ENCODE measurements around the gene ACADS. TPM values are rescaled to one million over a fixed set of nuclear protein-coding genes. Genes with fewer than 3 reads are reported as not detected.
A peak's percentile ranks its signal among the peaks of the same experiment; 100 is the strongest.

The ACADS gene
- total RNA-seq, 1 donor from 2014 or later, result 93.8 TPM

DNA sequence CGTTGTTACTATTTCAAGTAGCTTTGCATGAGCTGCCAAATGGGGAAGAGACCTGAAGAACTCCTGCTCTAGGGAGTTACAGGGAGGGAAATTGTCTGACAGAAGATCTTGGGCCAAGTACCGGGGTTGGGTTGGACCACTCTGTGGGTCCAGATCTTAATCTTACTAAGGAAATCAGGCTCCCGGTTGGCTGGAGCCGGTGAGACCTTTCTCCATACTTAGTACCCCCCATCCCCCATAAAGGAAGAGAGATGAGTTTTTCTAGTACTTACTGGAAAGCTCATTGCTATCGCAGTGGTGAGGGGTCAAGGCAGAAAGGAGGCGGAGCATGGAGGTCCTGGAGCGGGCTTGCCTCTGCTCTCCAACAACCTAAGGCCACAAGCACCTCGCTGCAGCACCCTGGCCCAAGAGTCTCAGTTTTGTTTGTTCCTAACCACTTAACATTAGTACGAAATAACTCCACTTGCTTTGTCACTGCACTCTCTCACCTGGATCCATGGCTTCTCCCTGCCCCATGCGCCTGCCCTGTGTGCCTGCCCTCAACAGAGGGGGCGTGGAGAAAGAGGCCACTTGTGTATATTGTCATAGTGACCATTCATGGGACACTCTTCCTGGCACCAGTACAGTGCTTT is 22.2 kb upstream of the ACADS start:
- Histone ChIP-seq H3K4me3 (no peak overlapping the region), H3K4me1 (peaks cover 65% of the 10 kb centered on the region), H3K27me3 (ENCODE audit: low read depth) (no peaks in the 10 kb centered on the region), H3K27ac (replicated peaks) (peak overlapping the region; percentile 87), H3K9me3 (replicated peaks) (no peaks in the 10 kb centered on the region), H3K36me3 (peaks cover 31% of the 10 kb centered on the region)
- TF ChIP-seq, protein P1, sequence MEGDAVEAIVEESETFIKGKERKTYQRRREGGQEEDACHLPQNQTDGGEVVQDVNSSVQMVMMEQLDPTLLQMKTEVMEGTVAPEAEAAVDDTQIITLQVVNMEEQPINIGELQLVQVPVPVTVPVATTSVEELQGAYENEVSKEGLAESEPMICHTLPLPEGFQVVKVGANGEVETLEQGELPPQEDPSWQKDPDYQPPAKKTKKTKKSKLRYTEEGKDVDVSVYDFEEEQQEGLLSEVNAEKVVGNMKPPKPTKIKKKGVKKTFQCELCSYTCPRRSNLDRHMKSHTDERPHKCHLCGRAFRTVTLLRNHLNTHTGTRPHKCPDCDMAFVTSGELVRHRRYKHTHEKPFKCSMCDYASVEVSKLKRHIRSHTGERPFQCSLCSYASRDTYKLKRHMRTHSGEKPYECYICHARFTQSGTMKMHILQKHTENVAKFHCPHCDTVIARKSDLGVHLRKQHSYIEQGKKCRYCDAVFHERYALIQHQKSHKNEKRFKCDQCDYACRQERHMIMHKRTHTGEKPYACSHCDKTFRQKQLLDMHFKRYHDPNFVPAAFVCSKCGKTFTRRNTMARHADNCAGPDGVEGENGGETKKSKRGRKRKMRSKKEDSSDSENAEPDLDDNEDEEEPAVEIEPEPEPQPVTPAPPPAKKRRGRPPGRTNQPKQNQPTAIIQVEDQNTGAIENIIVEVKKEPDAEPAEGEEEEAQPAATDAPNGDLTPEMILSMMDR (IDR thresholded peaks at IDR 0.05; ENCODE audit: borderline replicate concordance), result no peak
- intact Hi-C loops (cut with micrococcal nuclease), result no loop called here
- no peak for DNase-seq

DNA sequence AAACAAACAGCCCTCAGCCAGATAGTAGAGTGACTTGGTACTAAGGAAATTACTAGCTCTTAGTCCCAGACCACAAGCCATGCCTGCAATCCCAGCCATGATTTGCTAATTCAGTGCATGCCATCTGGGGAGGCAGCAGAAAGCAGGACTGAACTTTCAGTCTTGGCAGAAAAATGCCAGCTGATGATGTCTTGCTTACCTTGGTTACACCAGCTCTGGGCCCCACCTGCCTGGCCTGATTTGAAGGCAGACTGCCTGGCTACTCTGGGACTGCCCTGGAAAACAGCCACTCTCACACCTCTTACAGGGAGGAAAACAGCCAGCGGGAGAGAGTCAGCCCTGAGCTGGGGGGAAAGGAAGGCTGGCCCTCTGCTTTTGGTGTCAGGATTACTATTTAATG is 20.0 kb upstream of the ACADS start:
- Histone ChIP-seq H3K4me3 (no peak overlapping the region), H3K36me3 (peaks cover 15% of the 10 kb centered on the region), H3K27me3 (ENCODE audit: low read depth) (no peaks in the 10 kb centered on the region), H3K27ac (replicated peaks) (peak overlapping the region; percentile 10), H3K4me1 (peaks cover 53% of the 10 kb centered on the region), H3K9me3 (replicated peaks) (no peaks in the 10 kb centered on the region)
- no peak for DNase-seq
- TF ChIP-seq, protein P1 (IDR thresholded peaks at IDR 0.05; ENCODE audit: borderline replicate concordance), result no peak
- intact Hi-C loops (cut with micrococcal nuclease), result no loop called here

DNA sequence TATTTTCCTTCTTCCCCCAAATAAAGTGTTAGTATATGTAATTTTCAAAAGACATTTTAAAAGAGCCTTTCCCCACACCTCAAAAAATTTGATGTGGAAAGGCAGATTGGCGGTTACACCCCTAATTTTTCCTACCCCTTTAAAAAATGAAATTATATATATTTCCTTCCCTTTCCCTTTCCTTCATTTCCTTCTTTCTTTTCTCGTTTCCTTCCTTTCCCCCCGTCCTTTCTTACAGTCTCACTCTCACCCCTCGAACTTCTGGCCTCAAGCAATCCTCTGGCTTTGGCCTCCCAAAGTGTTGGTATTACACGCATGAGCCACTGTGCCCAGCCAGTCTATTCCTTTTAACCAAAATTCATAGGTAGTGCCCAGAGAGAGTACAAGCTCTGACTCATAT is 19.6 kb upstream of the ACADS start:
- Histone ChIP-seq H3K27ac (replicated peaks) (no peak overlapping the region), H3K4me1 (peaks cover 53% of the 10 kb centered on the region), H3K27me3 (ENCODE audit: low read depth) (no peaks in the 10 kb centered on the region), H3K9me3 (replicated peaks) (no peaks in the 10 kb centered on the region), H3K4me3 (no peak overlapping the region), H3K36me3 (peaks cover 15% of the 10 kb centered on the region)
- intact Hi-C loops (cut with micrococcal nuclease), result no loop called here
- TF ChIP-seq, protein P1 (IDR thresholded peaks at IDR 0.05; ENCODE audit: borderline replicate concordance), result no peak
- DNase-seq, result no peak

DNA sequence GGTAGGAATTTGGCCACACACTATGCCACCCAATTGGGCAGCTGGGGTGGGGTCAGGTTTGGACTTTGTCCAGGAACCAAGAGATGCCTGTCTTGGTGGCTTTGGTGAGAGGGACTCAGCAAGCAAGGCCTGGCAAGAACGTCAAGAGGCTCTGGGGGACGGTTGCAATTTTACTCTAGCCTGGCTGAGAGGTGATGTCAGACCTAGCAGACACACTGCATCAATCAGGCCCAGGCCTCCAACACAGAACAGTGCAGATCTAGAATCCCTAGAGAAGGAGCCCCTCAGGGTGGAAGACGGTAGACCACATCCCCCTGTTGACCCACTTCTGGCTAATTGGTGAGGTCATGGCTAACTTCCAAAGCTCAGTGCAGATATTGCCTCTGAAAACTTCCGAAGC is 17.0 kb upstream of the ACADS start:
- H3K4me1 ChIP-seq, result peaks cover 51% of the 10 kb centered on the region
- H3K27ac ChIP-seq (replicated peaks), result no peak overlapping the region
- H3K27me3 ChIP-seq (ENCODE audit: low read depth), result no peaks in the 10 kb centered on the region
- H3K9me3 ChIP-seq (replicated peaks), result no peaks in the 10 kb centered on the region
- H3K36me3 ChIP-seq, result peaks cover 5% of the 10 kb centered on the region
- no peak overlapping the region for H3K4me3 ChIP-seq
- intact Hi-C loops (cut with micrococcal nuclease), result no loop called here
- TF ChIP-seq, protein P1 (IDR thresholded peaks at IDR 0.05; ENCODE audit: borderline replicate concordance), result no peak
- DNase-seq, result no peak

DNA sequence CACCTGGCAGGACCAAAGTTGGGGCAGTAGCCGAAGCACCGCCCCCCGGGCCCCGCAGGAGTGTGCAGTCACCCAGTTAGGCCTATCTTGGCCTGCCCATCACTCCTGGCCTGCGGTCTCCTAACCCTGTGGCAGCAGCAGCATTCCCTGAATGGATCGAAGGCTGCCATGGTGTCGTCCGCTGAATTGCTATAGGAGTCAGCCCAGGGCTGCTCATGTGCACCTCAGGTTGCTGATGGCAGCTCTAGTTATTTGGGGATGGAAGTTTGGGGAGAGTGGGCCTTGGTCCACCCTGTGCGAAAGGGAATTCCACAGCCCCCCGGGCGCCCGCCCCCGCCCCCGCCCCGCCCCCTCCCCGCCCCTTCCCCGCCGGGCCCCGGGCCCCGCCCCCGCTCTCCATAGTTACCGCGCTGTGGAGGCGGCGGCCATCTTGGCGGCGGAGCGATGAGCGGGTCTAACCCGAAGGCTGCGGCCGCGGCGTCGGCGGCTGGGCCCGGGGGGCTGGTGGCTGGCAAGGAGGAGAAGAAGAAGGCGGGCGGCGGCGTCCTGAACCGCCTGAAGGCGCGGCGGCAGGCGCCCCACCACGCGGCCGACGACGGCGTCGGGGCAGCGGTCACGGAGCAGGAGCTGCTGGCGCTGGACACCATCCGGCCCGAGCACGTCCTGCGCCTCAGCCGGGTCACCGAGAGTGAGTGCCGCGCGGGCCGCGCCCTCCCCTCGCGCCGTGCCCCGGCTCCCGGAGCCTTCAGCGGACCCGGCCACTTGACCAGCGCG is 15.4 kb upstream of the ACADS start, which contains the start of gene UNC119B:
Gene UNC119B, plus strand, starts transcription at position 428 of the 774 bp plus-strand sequence. Its CDS starts 17 bp downstream, at position 445.
- TF ChIP-seq, protein P1 (IDR thresholded peaks at IDR 0.05; ENCODE audit: borderline replicate concordance), result no peak
- peak within 1 kb of the TSS; percentile 91 for H3K27ac ChIP-seq (replicated peaks)
- DNase-seq, result peak; percentile 78
- intact Hi-C loops (cut with micrococcal nuclease), result loop anchor here (5.0 kb wide), 1 partner anchor 63 kb away; no protein-coding TSS in a partner anchor
- no peaks in the 10 kb centered on the region for H3K27me3 ChIP-seq (ENCODE audit: low read depth)
- H3K4me3 ChIP-seq, result peak within 1 kb of the TSS; percentile 76
- H3K36me3 ChIP-seq, result peaks cover 17% of the 10 kb centered on the region
- no peaks in the 10 kb centered on the region for H3K9me3 ChIP-seq (replicated peaks)
- H3K4me1 ChIP-seq, result peaks cover 44% of the 10 kb centered on the region

All from left ventricle myocardium inferior (tissue), 1 donor.